NOMO-1 (cell line): ENCODE results near the gene CRACR2A.

ENCODE experiments used
- DNase-seq, 2 experiments: peaks; one replicate each; lab custom pipeline; 2025; ENCODE audit not compliant: unreplicated experiment in 2 of 2; lab: John Stamatoyannopoulos, UW

The CRACR2A gene

DNA sequence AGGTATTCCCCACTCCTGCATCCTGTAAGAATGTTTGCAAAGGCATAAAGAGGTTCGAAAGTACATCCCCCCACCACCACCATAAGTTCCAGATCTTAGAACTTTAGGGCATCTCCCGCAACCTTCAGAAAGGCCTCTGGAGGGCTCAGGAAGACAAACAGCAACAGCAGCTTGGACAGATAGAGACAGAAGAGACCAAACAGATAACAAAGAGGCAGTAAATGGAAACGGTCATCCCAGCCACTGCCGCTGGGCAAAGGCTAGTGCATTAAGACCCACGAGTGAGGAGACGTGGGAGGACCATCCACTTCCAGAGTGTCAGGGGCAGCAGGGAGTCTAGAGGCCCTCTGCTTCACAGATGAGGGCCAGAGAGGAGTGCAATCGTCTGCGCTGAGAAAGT lies 124.3 kb downstream of the CRACR2A start:
- DNase-seq, result no peak

- no peak for DNase-seq
These were observed 125.6 kb downstream of the CRACR2A start for GRCh38 chr12:3627336-3627735.

- no peak for DNase-seq
These were observed 128.6 kb downstream of the CRACR2A start for GRCh38 chr12:3624273-3624672.

DNA sequence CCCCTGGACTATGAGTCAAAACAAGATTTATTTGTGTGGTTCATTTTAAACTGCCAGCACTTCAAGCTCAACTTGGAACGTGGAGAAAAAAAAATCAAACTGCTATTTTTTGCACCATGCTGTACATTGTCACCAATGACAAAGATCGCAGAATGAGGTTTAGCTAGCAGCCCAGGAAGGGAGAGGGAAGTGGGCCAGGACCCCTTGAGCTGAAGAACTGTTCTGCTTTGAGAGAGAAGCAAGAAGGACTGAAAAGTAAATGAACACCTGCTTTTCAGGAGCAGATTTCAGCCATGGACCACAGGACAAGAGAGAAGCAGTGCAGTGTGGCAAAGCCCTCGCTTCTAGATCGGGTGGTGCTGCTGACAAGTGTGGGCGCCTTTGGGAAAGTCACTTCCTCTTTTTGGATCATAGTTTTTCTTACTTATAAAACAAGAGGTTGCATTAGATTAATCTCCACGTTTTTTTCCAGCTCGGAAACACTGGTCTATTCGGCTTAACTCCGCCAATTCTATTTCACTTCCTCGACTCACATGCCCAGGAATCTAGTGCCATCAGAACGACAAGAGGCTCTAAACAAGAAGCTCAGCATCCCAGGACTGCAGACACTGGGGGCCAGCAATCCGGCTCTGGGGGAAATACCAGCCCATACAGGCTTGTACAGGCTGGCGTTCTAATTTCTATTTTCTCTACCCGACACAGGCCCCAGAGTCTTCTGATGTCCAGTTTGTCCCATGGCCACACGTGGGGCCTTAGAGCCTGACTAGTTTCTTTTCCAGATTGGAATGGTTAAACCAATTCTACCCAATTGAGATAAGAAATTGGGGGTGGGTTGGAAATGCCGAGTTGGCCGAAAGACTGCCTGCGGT lies 129.9 kb downstream of the CRACR2A start:
- peak; percentile 42 to 51 for DNase-seq

GRCh38 chr12:3622021-3622821 lies 130.7 kb downstream of the CRACR2A start:
- DNase-seq, result no peak

DNA sequence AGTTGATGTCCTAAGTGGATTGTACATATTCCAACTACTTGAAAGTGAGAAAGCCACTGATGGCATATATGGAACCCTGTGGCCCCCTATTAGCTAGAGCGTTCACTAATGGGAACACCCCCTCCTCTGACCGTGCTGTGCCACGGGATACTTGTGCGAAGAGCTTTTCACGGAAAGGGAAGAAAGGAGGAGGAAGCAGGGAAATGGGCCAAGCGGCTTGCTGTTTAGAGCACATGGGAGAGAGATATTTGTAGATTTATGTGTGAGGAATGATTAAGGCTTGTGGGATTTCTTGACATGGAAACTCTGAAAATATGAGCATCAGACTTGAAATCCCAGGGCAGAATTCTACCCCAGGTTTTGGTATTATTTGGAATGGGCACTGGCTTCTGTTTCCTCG lies 132.1 kb downstream of the CRACR2A start:
- DNase-seq, result no peak

DNA sequence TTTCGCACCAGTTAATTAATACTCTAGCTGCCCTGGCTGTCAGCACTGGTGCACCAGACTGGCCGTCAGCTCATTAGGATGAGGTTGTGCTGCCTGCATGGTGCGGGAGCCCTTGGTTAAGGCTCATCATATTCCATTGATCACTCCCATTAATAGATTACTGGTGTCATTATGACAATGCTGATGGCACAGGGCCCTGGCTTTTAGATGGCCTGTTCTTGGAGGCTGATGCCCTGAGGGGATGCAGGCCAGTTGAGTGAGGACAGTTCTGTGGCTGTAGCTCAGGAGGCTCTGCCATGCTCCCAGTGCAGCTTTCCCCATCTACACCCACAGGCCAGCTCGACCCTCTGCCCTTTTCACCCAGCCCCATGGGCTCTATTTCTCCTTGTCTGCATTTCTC lies 135.3 kb downstream of the CRACR2A start:
- no peak for DNase-seq

DNA sequence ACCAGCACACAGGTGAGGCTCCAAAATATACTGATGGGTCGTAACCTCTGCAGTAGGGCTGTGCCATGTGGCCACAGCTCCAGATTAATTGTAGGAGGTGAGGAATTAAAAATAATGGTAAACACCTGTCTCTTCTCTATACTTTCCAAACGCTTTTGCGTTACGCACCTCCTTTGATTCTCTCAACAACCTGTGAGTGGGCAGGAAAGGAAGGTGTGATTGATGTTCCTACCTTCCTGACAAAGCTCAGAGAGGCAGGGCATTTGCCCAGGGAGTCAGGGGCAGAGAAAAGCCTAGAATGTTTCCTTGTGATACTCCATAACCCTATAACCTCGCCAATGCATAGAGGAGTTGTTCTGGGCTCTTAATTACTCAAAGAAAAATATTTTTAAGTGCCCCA lies 137.0 kb downstream of the CRACR2A start:
- no peak for DNase-seq

DNA sequence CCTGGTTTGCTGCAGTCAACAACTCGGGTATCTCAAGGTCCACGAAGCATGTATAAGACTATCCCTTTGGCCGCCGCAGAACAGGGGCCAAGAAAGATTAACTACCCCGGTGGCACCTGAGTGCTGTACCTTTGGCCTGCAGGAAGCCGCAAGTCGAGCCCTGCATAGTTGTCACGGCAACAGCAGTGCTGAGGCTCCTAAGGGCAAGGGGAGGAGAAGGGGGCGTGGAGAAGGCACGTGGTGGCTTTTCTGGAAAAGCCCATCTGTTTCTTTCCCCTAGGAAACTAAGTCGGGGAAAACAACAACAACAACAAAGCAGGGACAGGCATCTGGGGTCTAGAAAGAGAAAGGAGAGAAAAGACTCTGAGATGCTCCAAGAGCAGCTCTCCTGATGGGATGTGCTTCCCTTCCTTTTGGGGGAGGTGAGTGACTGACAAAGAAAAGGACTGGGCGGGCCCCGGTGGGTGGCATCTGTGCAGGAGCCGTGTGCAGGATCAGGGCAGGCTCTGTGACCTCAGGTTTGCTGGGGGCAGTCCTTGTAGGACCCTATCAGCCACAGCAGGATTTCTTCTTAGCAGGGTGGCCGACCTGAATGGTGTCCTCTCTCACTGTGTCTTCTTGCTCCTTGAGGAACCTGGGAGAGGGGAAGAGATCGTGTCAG lies 138.0 kb downstream of the CRACR2A start:
- no peak for DNase-seq

DNA sequence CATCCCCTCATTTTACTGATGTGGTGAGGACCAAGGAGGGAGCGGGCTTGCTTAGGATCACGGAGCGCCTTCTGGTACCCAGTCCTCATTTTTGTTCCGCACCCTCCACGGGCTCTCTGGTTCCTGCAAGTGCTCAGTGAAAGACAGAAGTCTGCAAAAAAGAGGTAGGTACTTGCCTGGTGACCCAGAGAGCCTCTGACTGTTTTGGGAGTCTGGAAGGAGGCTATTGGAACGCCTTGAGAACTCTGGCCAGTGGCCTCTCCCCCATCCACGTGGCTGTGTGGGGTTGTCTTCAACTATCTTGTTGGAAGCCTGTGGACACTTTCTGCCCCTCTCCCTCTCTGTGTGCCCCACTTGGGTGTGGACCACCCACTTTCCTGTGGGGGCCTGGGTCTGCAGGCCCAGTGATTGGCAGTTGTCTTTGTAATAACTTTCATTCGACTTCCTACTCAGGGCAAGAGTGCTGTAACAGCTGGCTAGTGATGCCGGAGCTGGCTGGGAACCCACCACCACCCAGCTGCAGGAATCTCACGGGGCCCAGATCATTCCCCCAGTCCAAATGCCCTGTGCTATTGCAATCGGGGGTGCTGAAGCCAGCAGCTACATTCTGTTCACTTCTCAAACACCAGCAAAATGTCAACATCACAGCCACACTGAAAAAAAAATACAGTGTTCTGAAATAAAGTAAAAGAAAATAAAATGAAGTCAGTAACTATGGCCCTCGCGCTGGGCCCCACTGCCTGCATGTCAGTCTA lies 139.1 kb downstream of the CRACR2A start:
- DNase-seq, result no peak

DNA sequence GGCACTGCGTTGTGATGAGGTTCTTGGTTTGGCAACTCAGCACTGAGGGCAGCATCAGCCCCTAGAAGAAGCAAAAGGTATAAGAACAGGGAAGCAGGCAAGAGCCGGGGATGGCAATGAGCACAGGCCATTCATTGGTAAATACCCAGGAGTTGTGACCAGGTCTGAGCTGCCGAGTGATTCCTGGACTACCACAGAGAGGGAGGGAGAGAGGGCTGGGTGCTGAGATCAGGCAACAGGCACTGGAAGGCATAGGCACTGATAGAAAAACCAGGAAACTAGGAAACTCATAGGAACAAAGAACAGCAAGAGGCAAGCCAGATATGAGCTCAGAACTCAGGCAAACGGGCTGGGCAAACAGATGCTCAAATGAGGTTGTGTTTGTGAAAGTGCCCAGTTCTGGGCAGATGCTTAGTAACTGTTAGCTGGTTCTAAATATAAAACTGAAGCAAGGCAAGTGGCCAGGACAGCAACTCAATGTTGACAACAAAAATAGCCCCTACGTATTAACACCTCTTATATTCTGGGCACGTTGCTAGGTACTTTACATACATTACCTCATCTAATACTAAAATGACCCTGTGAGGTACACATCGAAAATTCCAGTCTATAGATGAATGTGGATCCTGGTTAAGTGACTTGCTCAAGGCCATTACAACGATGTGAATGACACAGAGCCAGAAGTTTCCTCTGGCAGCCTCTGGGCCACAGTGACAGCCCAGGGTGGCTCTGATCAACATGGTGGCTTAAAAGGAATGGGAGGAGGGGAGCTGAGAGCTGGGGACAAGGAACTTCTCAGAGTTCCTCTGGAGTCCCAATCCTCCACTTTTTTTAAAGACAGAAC lies 140.8 kb downstream of the CRACR2A start:
- DNase-seq, result no peak

- no peak for DNase-seq
These were observed 145.1 kb downstream of the CRACR2A start for GRCh38 chr12:3607821-3608220.

- DNase-seq, result no peak
These were observed 145.7 kb downstream of the CRACR2A start for GRCh38 chr12:3607039-3607720.

DNA sequence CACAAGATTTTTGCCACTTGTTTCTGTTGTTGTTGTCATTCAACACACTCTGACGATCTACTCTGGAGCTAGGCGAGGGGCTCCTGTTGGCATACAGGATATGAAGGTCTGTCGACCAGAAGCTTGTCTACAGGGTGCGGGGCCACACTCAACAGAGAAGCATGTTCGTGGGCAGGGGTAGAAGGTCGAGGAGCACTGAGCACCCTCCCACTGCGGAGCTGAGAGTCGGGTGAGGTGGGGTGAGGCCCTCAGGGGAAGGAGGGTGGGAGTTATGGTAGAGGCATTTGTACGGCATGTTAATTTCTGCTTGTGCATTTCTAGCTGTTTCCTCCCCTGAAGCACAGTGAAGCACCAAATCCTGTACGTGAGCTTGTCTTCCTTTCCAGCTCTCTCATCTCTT lies 146.8 kb downstream of the CRACR2A start:
- DNase-seq, result no peak

DNA sequence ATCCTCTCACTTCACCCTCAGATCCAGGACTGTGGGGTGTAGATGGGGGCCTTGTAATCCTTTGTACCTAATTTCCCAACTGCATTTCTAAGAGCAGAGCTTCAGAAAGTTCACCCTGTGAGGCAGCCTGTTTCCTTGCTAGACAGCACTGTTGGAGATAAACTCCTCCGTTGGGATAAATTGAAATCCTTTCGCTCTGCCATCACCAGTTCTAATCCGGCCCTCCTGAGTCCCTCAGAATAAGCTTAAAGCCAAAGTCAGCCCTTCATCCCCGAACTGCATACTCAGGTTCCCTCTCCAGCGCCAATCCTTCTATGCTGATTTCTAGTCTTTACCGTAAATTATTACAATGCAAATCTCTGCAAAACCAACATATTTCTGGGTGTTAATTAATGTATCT lies 147.2 kb downstream of the CRACR2A start:
- no peak for DNase-seq

GRCh38 chr12:3604748-3605586 lies 147.9 kb downstream of the CRACR2A start:
- peak in 1 of 2 experiments; percentile 0 for DNase-seq

- DNase-seq, result no peak
These were observed 148.6 kb downstream of the CRACR2A start for GRCh38 chr12:3604286-3604685.

GRCh38 chr12:3603576-3603975 lies 149.3 kb downstream of the CRACR2A start:
- no peak for DNase-seq
